ENCODE results near the gene CAMTA1. TPM values are rescaled to one million over a fixed set of nuclear protein-coding genes. Genes with fewer than 3 reads are reported as not detected.

Gene CAMTA1
- total RNA-seq, 6 donors from 2014 or later: 38.8 to 74.0 (median 46.1) TPM

DNA sequence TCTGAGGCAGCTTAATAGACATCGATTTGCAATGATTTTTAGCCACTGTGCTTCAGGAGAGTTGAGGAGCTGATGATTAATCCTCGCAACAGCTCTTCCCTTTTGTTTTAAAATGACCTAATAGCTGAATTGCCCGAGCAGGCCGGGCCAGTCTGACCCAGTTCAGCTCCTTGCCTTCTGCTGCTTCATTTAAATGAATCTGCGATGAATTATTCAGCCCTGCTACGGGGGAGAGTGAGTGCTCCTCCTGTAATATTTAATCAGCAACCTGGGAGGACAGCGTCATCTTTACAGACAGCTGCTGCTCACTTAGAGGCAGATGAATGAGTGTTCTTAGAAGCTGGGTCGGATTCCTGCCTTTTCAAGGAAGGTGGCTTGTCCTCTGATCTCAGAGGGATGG, 325.1 kb downstream of the CAMTA1 start:
- Histone ChIP-seq H3K27ac (no peak overlapping the region), H3K9me3 (no peaks in the 10 kb centered on the region), H3K27me3 (no peaks in the 10 kb centered on the region), H3K4me1 (no peaks in the 10 kb centered on the region), H3K36me3 (no peaks in the 10 kb centered on the region), H3K4me3 (no peak overlapping the region)
- 74 to 78% methylated on average over 8 of the region's 8 CpGs for WGBS, 2 donors
- DNase-seq (no peak), ATAC-seq (ENCODE audit: low FRiP score in 2 of 2) (no peak)
- no peak for TF ChIP-seq POLR2A (IDR thresholded peaks at IDR 0.05)
- TF ChIP-seq POLR2AphosphoS5 (IDR thresholded peaks at IDR 0.05): no peak
- TF ChIP-seq, protein P1, sequence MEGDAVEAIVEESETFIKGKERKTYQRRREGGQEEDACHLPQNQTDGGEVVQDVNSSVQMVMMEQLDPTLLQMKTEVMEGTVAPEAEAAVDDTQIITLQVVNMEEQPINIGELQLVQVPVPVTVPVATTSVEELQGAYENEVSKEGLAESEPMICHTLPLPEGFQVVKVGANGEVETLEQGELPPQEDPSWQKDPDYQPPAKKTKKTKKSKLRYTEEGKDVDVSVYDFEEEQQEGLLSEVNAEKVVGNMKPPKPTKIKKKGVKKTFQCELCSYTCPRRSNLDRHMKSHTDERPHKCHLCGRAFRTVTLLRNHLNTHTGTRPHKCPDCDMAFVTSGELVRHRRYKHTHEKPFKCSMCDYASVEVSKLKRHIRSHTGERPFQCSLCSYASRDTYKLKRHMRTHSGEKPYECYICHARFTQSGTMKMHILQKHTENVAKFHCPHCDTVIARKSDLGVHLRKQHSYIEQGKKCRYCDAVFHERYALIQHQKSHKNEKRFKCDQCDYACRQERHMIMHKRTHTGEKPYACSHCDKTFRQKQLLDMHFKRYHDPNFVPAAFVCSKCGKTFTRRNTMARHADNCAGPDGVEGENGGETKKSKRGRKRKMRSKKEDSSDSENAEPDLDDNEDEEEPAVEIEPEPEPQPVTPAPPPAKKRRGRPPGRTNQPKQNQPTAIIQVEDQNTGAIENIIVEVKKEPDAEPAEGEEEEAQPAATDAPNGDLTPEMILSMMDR (IDR thresholded peaks at IDR 0.05): no peak
- TF ChIP-seq EP300 (IDR thresholded peaks at IDR 0.05): no peak

- ATAC-seq (ENCODE audit: low FRiP score in 2 of 2): no peak
- Histone ChIP-seq H3K27ac (no peak overlapping the region), H3K4me1 (no peaks in the 10 kb centered on the region), H3K4me3 (no peak overlapping the region), H3K9me3 (no peaks in the 10 kb centered on the region), H3K27me3 (no peaks in the 10 kb centered on the region), H3K36me3 (no peaks in the 10 kb centered on the region)
- no peak for DNase-seq
- 56 to 71% methylated on average over 6 to 10 of the region's 10 CpGs for WGBS, 2 donors
- TF ChIP-seq EP300 (IDR thresholded peaks at IDR 0.05): no peak
- TF ChIP-seq POLR2A (IDR thresholded peaks at IDR 0.05): no peak
- TF ChIP-seq, protein P1 (IDR thresholded peaks at IDR 0.05): no peak
- TF ChIP-seq POLR2AphosphoS5 (IDR thresholded peaks at IDR 0.05): no peak
These were observed 326.6 kb downstream of the CAMTA1 start for GRCh38 chr1:7111853-7112252.

DNA sequence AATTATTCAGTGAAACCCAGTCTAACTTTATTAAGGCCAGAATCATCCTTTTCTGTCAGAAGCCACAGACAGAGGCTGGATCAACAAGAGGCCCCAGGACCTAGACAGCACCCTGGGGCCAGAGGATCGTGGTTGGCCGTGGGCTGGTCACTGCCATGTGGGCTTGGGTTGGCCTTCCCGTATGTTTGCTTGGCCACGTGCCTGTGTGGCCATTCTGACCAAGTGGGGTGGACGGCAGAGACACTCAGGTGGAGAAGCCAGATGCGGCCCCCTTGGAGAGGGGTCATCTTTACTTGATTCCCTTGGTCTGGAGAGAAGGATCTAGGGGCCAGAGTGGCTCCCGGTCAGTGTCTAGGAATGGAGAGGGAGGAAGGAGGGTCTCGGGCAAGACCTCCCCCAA, 327.9 kb downstream of the CAMTA1 start:
- Histone ChIP-seq H3K4me1 (no peaks in the 10 kb centered on the region), H3K27ac (no peak overlapping the region), H3K9me3 (no peaks in the 10 kb centered on the region), H3K36me3 (no peaks in the 10 kb centered on the region), H3K27me3 (no peaks in the 10 kb centered on the region), H3K4me3 (no peak overlapping the region)
- no peak for DNase-seq
- 82 to 86% methylated on average over 8 of the region's 8 CpGs for WGBS, 2 donors
- TF ChIP-seq EP300 (IDR thresholded peaks at IDR 0.05) (no peak), POLR2AphosphoS5 (IDR thresholded peaks at IDR 0.05) (no peak)
- ATAC-seq (ENCODE audit: low FRiP score in 2 of 2): no peak

GRCh38 chr1:7113822-7114221, 328.6 kb downstream of the CAMTA1 start:
- no peaks in the 10 kb centered on the region for H3K36me3 ChIP-seq
- no peaks in the 10 kb centered on the region for H3K4me1 ChIP-seq
- H3K9me3 ChIP-seq: no peaks in the 10 kb centered on the region
- no peak for ATAC-seq (ENCODE audit: low FRiP score in 2 of 2)
- WGBS, 2 donors: 53 to 68% methylated on average over 6 of the region's 6 CpGs
- no peak overlapping the region for H3K4me3 ChIP-seq
- H3K27ac ChIP-seq: no peak overlapping the region
- DNase-seq: no peak
- TF ChIP-seq, protein P1 (IDR thresholded peaks at IDR 0.05): no peak
- TF ChIP-seq POLR2AphosphoS5 (IDR thresholded peaks at IDR 0.05): no peak
- no peak for TF ChIP-seq EP300 (IDR thresholded peaks at IDR 0.05)
- TF ChIP-seq POLR2A (IDR thresholded peaks at IDR 0.05): no peak
- no peaks in the 10 kb centered on the region for H3K27me3 ChIP-seq

DNA sequence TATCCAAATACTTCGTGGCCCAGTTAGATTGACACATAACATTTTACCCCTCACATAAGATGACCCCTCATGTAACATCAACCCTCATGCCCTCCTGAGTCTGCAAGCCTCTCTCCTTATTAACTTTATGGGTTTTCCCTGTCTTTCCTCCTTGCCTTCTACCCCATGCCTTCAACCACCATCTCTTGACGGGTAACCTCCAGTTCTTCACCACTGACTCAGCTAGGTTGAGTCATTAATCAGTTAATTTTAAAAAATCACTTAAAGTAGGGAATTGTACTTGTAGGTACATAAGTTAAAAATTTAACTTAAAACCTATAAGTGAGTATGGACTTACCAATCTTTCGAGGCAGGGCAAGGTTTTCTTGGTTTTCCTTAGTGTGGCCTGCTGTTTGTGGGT, 330.7 kb downstream of the CAMTA1 start:
- DNase-seq: no peak

More for the DNA sequence above, 330.7 kb downstream of the CAMTA1 start:
- no peak overlapping the region for H3K27ac ChIP-seq
- no peaks in the 10 kb centered on the region for H3K36me3 ChIP-seq
- H3K9me3 ChIP-seq: no peaks in the 10 kb centered on the region
- 81 to 93% methylated on average over 3 of the region's 3 CpGs for WGBS, 2 donors
- no peak for TF ChIP-seq POLR2A (IDR thresholded peaks at IDR 0.05)
- no peak for TF ChIP-seq POLR2AphosphoS5 (IDR thresholded peaks at IDR 0.05)
- TF ChIP-seq, protein P1 (IDR thresholded peaks at IDR 0.05): no peak
- TF ChIP-seq EP300 (IDR thresholded peaks at IDR 0.05): no peak
- no peaks in the 10 kb centered on the region for H3K4me1 ChIP-seq
- H3K27me3 ChIP-seq: no peaks in the 10 kb centered on the region
- no peak overlapping the region for H3K4me3 ChIP-seq
- no peak for ATAC-seq (ENCODE audit: low FRiP score in 2 of 2)

All from upper lobe of left lung (tissue), 6 donors.